HCT116 (cell line): ENCODE results near the gene ZNF750. TPM values are rescaled to one million over a fixed set of nuclear protein-coding genes. Genes with fewer than 3 reads are reported as not detected.

Experiments
- ATAC-seq: fragments of 200-7000 bp; cut with Tn5 transposase; 2 replicates; pipeline ENCODE4 v1.9.1; 2020; ENCODE audit warnings: mild to moderate bottlenecking, moderate library complexity
- BruUV-seq: library from RNA; stranded (reverse); fragments of 400-500 nt; replicated peaks from 2 replicates; lab custom pipeline; 2021; lab: Mats Ljungman, UMichigan
- CTCF ChIA-PET: fragments of 300-600 bp; sonication (Branson Sonifier 250); formaldehyde crosslinking; loops from one replicate; lab custom pipeline; 2021; ENCODE audit warnings: antibody characterized with exemption; lab: Charles Lee
- POLR2A ChIA-PET: fragments of 300-600, 350-600 bp; sonication (Branson Sonifier 250); formaldehyde crosslinking; loops from one replicate; lab custom pipeline; 2021; ENCODE audit warnings: antibody characterized with exemption; lab: Charles Lee
- RAD21 ChIA-PET, 2 experiments: fragments of 300-600 bp; sonication (Branson Sonifier 250); formaldehyde crosslinking; loops; one replicate each; lab custom pipeline; 2023; ENCODE audit warnings: low total read pairs in 2 of 2; ENCODE audit not compliant: uncharacterized antibody in 2 of 2, unreplicated experiment in 2 of 2, low non-redundant PET in 1 of 2; lab: Charles Lee
- DNase-seq: peaks from one replicate; pipeline ENCODE4 v3.0.0-alpha.2; 2010; ENCODE audit warnings: low read depth, low spot score
- H2AFZ ChIP-seq: fragments of 200-600 bp; shearing (Covaris generic), sonication (generic); 2 replicates; pipeline ENCODE4 v1.6.1; 2017; ENCODE audit warnings: low read depth, mixed run types, mixed read lengths, antibody characterized with exemption, low read length; ENCODE audit not compliant: poor library complexity, severe bottlenecking
- H3K27ac ChIP-seq: 2 replicates; pipeline ENCODE4 v1.5.1; 2012; ENCODE audit warnings: low read depth, low read length
- H3K27me3 ChIP-seq: fragments of 200-600 bp; sonication (generic); 2 replicates; pipeline ENCODE4 v1.6.1; 2016; ENCODE audit warnings: mixed run types, low read length, mixed read lengths; ENCODE audit not compliant: insufficient read depth
- H3K36me3 ChIP-seq, 2 experiments: fragments of 200-500 bp in 1 of 2; fragments of 200-600 bp in 1 of 2; sonication (Bioruptor generic) in 1 of 2; sonication (generic) in 1 of 2; 2 replicates each; pipeline versions ENCODE4 v1.5.1 to v1.6.1; 2014 to 2016; ENCODE audit warnings: low read length in 2 of 2, inconsistent platforms in 1 of 2, mixed read lengths in 1 of 2, mixed run types in 1 of 2; ENCODE audit not compliant: insufficient read depth in 2 of 2, control insufficient read depth in 1 of 2
- H3K4me1 ChIP-seq, 2 experiments: fragments of 200-600 bp in 1 of 2; sonication (generic) in 1 of 2; 2 replicates each; pipeline versions ENCODE4 v1.5.1 to v1.6.1; 2012 to 2017; ENCODE audit warnings: low read length in 2 of 2, inconsistent platforms in 1 of 2, mild to moderate bottlenecking in 1 of 2, mixed read lengths in 1 of 2, mixed run types in 1 of 2, moderate library complexity in 1 of 2; ENCODE audit not compliant: insufficient read depth in 2 of 2, control insufficient read depth in 1 of 2
- H3K4me2 ChIP-seq: fragments of 200-600 bp; sonication (generic); 2 replicates; pipeline ENCODE4 v1.6.1; 2017; ENCODE audit warnings: mixed run types, low read length, mixed read lengths
- H3K4me3 ChIP-seq, 2 experiments: fragments of 200-600 bp in 1 of 2; sonication (generic) in 1 of 2; replicated peaks in 1 of 2; 2 replicates each; pipeline ENCODE4 v1.5.1; 2011 to 2016; ENCODE audit warnings: low read length in 2 of 2, control low read depth in 1 of 2, low read depth in 1 of 2, mild to moderate bottlenecking in 1 of 2, mixed read lengths in 1 of 2, mixed run types in 1 of 2
- H3K79me2 ChIP-seq: fragments of 200-600 bp; sonication (generic); 2 replicates; pipeline ENCODE4 v1.6.1; 2017; ENCODE audit warnings: mild to moderate bottlenecking, mixed run types, low read length, moderate library complexity, mixed read lengths; ENCODE audit not compliant: insufficient read depth
- H3K9ac ChIP-seq: fragments of 200-600 bp; sonication (generic); 2 replicates; pipeline ENCODE4 v1.6.1; 2016; ENCODE audit warnings: low read length, mixed read lengths
- H3K9me2 ChIP-seq: fragments of 200-600 bp; sonication (generic), shearing (Covaris generic); 2 replicates; pipeline ENCODE4 v1.6.1; 2017; ENCODE audit warnings: mixed run types, mild to moderate bottlenecking, moderate library complexity; ENCODE audit not compliant: insufficient read depth
- H3K9me3 ChIP-seq, 2 experiments: fragments of 200-500 bp in 1 of 2; fragments of 200-600 bp in 1 of 2; sonication (Bioruptor generic) in 1 of 2; sonication (generic) in 1 of 2; 2 replicates each; pipeline ENCODE4 v1.6.1; 2014 to 2017; ENCODE audit warnings: low read length in 2 of 2, mixed read lengths in 2 of 2, inconsistent platforms in 1 of 2, low read depth in 1 of 2, mild to moderate bottlenecking in 1 of 2, mixed run types in 1 of 2, moderate library complexity in 1 of 2; ENCODE audit not compliant: control insufficient read depth in 1 of 2, insufficient read depth in 1 of 2
- H4K20me1 ChIP-seq: fragments of 200-600 bp; sonication (generic), shearing (Covaris generic); 2 replicates; pipeline ENCODE4 v1.6.1; 2017; ENCODE audit warnings: mixed run types, mild to moderate bottlenecking, moderate library complexity; ENCODE audit not compliant: insufficient read depth
- EGR1 ChIP-seq: IDR thresholded peaks from 2 replicates; pipeline ENCODE4 v1.6.1; 2012; ENCODE audit warnings: low read depth
- FOSL1 ChIP-seq: IDR thresholded peaks from 2 replicates; pipeline ENCODE4 v1.6.1; 2012; ENCODE audit warnings: low read depth
- JUND ChIP-seq: IDR thresholded peaks from 2 replicates; pipeline ENCODE4 v1.6.1; 2012
- POLR2A ChIP-seq: IDR thresholded peaks from 2 replicates; pipeline ENCODE4 v1.7.0; 2011; ENCODE audit warnings: borderline replicate concordance; ENCODE audit not compliant: insufficient read depth, insufficient read length; ENCODE audit errors: extremely low read depth
- POLR2AphosphoS5 ChIP-seq: IDR thresholded peaks from 2 replicates; pipeline ENCODE4 v1.6.1; 2011; ENCODE audit warnings: mild to moderate bottlenecking, low read depth, low read length, moderate library complexity
- RAD21 ChIP-seq: IDR thresholded peaks from 2 replicates; pipeline ENCODE4 v1.6.1; 2012; ENCODE audit warnings: low read depth, mild to moderate bottlenecking
- SIN3A ChIP-seq: IDR thresholded peaks from 2 replicates; pipeline ENCODE4 v1.6.1; 2012; ENCODE audit warnings: low read depth
- TCF7L2 ChIP-seq: IDR thresholded peaks from 2 replicates; pipeline ENCODE4 v1.7.0; 2011; ENCODE audit warnings: borderline replicate concordance, inconsistent platforms; ENCODE audit not compliant: insufficient read depth, insufficient read length; ENCODE audit errors: extremely low read depth
- YY1 ChIP-seq: IDR thresholded peaks from 2 replicates; pipeline ENCODE4 v1.6.1; 2011; ENCODE audit warnings: low read length, low read depth, moderate library complexity, mild to moderate bottlenecking; ENCODE audit not compliant: insufficient replicate concordance; ENCODE audit errors: extremely low read depth
- ZFX ChIP-seq: fragments of 450-650 bp; IDR thresholded peaks from 2 replicates; pipeline ENCODE4 v1.6.1; 2017
- intact Hi-C: fragments of 100-400 bp; cut with micrococcal nuclease; formaldehyde crosslinking; loops from 2 replicates; pipeline ENCODE4 v1.10.0; 2022
- total RNA-seq: library from RNA; stranded (reverse); gene quantifications from one replicate; pipeline ENCODE4 v1.2.1, GENCODE V29; 2021; ENCODE audit not compliant: unreplicated experiment
- TF ChIP-seq, protein P1 (sequence below): IDR thresholded peaks from 2 replicates; pipeline ENCODE4 v1.6.1; 2011; ENCODE audit warnings: mild to moderate bottlenecking, low read length, moderate library complexity; ENCODE audit not compliant: insufficient replicate concordance; ENCODE audit errors: extremely low read depth

The ZNF750 gene
- total RNA-seq, 1 experiment from 2014 or later: not detected

DNA sequence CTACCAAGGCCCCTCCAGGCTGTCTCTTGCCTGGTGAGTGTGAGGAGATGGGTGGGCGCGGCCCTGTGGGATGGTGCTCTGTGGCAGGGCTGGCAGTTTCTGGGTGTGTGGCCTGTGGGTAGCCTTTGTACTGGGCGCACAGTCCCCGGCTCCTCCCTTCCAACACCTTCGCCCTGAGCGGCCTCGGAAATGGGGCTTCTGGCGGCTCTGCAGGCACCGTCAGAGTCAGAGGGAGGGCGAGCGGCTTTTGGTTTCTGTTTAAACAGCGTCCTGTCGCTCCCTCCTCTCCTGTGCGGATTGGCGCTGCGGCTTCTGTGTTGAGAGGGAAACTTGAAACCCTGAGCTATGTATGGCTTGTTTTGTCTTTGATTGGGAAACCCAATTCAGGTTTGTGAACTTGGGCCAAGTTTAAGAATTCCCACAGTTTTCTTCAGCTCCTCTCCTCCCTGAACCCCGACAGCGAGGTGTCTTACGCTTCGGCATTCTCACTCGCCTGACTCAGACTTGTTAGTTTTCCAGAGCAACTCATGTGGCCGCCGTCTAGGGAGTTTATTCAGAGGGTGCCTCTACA, 8.3 kb upstream of the ZNF750 start:
- Histone ChIP-seq H3K79me2 (peaks cover 16% of the 10 kb centered on the region), H3K36me3 (no peaks in the 10 kb centered on the region; a peak in 2 of 4 replicates), H2AFZ (no peak overlapping the region), H3K4me2 (no peak overlapping the region), H4K20me1 (no peaks in the 10 kb centered on the region), H3K9ac (no peak overlapping the region), H3K27ac (no peak overlapping the region), H3K9me3 (no peaks in the 10 kb centered on the region), H3K4me3 (no peak overlapping the region), H3K27me3 (no peaks in the 10 kb centered on the region), H3K9me2 (no peaks in the 10 kb centered on the region), H3K4me1 (peaks cover 2 to 6% of the 10 kb centered on the region in 2 experiments; a peak in 2 of 4 replicates)
- TF ChIP-seq TCF7L2 (no peak), POLR2A (no peak), RAD21 (no peak), JUND (no peak), EGR1 (no peak), ZFX (no peak), FOSL1 (no peak), SIN3A (no peak), YY1 (no peak), POLR2AphosphoS5 (no peak)
- TF ChIP-seq, protein P1, sequence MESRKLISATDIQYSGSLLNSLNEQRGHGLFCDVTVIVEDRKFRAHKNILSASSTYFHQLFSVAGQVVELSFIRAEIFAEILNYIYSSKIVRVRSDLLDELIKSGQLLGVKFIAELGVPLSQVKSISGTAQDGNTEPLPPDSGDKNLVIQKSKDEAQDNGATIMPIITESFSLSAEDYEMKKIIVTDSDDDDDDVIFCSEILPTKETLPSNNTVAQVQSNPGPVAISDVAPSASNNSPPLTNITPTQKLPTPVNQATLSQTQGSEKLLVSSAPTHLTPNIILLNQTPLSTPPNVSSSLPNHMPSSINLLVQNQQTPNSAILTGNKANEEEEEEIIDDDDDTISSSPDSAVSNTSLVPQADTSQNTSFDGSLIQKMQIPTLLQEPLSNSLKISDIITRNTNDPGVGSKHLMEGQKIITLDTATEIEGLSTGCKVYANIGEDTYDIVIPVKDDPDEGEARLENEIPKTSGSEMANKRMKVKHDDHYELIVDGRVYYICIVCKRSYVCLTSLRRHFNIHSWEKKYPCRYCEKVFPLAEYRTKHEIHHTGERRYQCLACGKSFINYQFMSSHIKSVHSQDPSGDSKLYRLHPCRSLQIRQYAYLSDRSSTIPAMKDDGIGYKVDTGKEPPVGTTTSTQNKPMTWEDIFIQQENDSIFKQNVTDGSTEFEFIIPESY: no peak
- BruUV-seq: no TSS peak
- ChIA-PET POLR2A (no interaction called here), RAD21 (no interaction called here), CTCF (no interaction called here)
- ATAC-seq: no peak
- no peak for DNase-seq
- intact Hi-C loops: no loop called here
